HTR-8/SVneo (cell line): Measurements from ENCODE around the gene MDM4.
"Not testable (repeated sequence)": the region's sequence is repeated elsewhere in the genome, so short reads cannot be mapped to it uniquely, and the experiment has no call there.

Experiments used
- DNase-seq: peaks from one replicate; pipeline ENCODE4 v3.0.0; 2011; ENCODE audit warnings: low spot score, mixed read lengths; ENCODE audit not compliant: insufficient read length
- FAIRE-seq: peaks from 2 replicates; lab custom pipeline; 2011; peaks lifted over from hg19 to GRCh38; lab: Jason Lieb, UNC

The MDM4 gene

GRCh38 chr1:204507317-204508105, 8.7 kb upstream of the MDM4 start:
- DNase-seq: peak; percentile 33
- FAIRE-seq: no peak

- DNase-seq: no peak
- FAIRE-seq: no peak
Measured at GRCh38 chr1:204509186-204509635, 7.0 kb upstream of the MDM4 start.

- FAIRE-seq (no peak), DNase-seq (no peak)
Measured at GRCh38 chr1:204511366-204511765, 4.8 kb upstream of the MDM4 start.

- no peak for DNase-seq
Measured at GRCh38 chr1:204513117-204513716, 3.0 kb upstream of the MDM4 start.

GRCh38 chr1:204514828-204515227, 1.4 kb upstream of the MDM4 start:
- DNase-seq: no peak

More at GRCh38 chr1:204513117-204513716, 3.0 kb upstream of the MDM4 start:
- no peak for FAIRE-seq

GRCh38 chr1:204517382-204517781, 1.2 kb downstream of the MDM4 start:
- not testable (repeated sequence) for FAIRE-seq, DNase-seq

More at GRCh38 chr1:204514828-204515227, 1.4 kb upstream of the MDM4 start:
- FAIRE-seq: no peak

- DNase-seq (no peak), FAIRE-seq (no peak)
Measured at GRCh38 chr1:204520834-204521709, 4.9 kb downstream of the MDM4 start.

- not testable (repeated sequence) for DNase-seq
Measured at GRCh38 chr1:204521941-204522521, 5.8 kb downstream of the MDM4 start.

GRCh38 chr1:204523605-204524215, 7.5 kb downstream of the MDM4 start:
- DNase-seq: no peak
- FAIRE-seq: no peak

More at GRCh38 chr1:204521941-204522521, 5.8 kb downstream of the MDM4 start:
- FAIRE-seq: not testable (repeated sequence)

GRCh38 chr1:204524986-204525385, 8.8 kb downstream of the MDM4 start:
- FAIRE-seq (no peak), DNase-seq (no peak)

GRCh38 chr1:204528241-204528640, 12.0 kb downstream of the MDM4 start:
- DNase-seq: no peak
- no peak for FAIRE-seq

GRCh38 chr1:204528677-204529076, 12.5 kb downstream of the MDM4 start:
- FAIRE-seq (no peak), DNase-seq (no peak)

GRCh38 chr1:204529371-204529895, 13.2 kb downstream of the MDM4 start:
- FAIRE-seq: no peak
- DNase-seq: no peak

GRCh38 chr1:204530932-204531331, 14.7 kb downstream of the MDM4 start:
- DNase-seq (no peak), FAIRE-seq (no peak)

GRCh38 chr1:204532832-204533231, 16.6 kb downstream of the MDM4 start:
- FAIRE-seq: no peak
- no peak for DNase-seq

GRCh38 chr1:204541626-204542025, 25.4 kb downstream of the MDM4 start:
- FAIRE-seq: no peak
- no peak for DNase-seq

- DNase-seq (no peak), FAIRE-seq (no peak)
Measured at GRCh38 chr1:204544321-204544720, 28.1 kb downstream of the MDM4 start.

GRCh38 chr1:204545202-204545601, 29.0 kb downstream of the MDM4 start:
- DNase-seq: no peak
- no peak for FAIRE-seq

GRCh38 chr1:204545881-204546280, 29.7 kb downstream of the MDM4 start:
- FAIRE-seq (no peak), DNase-seq (no peak)

- FAIRE-seq (no peak), DNase-seq (no peak)
Measured at GRCh38 chr1:204548265-204548664, 32.1 kb downstream of the MDM4 start.
